Natural killer cell (primary cell): Measurements from ENCODE around the gene HBZ. TPM values are rescaled to one million over a fixed set of nuclear protein-coding genes. Genes with fewer than 3 reads are reported as not detected.
"Not testable (repeated sequence)": the region's sequence is repeated elsewhere in the genome, so short reads cannot be mapped to it uniquely, and the experiment has no call there.

ENCODE experiments used
- ATAC-seq, 3 donors: fragments of 150-1000 bp in 2 of 3; fragments of 200-7000 bp in 1 of 3; cut with Tn5 transposase; 1 replicate in 1 of 3; 2 replicates in 2 of 3; pipeline ENCODE4 v1.10.0; 2021; ENCODE audit warnings: mild to moderate bottlenecking in 2 of 3, moderate library complexity in 2 of 3
- DNase-seq, 2 donors: peaks; one replicate each; pipeline versions ENCODE4 v3.0.0 to v3.0.0-alpha.2; 2013 to 2021; ENCODE audit warnings: mixed read lengths in 1 of 2
- H3K27ac ChIP-seq: one replicate; pipeline ENCODE4 v1.5.1; 2013; ENCODE audit warnings: mild to moderate bottlenecking, low read length
- H3K27me3 ChIP-seq: one replicate; pipeline ENCODE4 v1.6.1; 2013; ENCODE audit warnings: low read length; ENCODE audit not compliant: control insufficient read depth, insufficient read depth
- H3K36me3 ChIP-seq: one replicate; pipeline ENCODE4 v1.6.1; 2013; ENCODE audit warnings: low read length; ENCODE audit not compliant: control insufficient read depth, insufficient read depth
- H3K4me1 ChIP-seq: one replicate; pipeline ENCODE4 v1.6.1; 2013; ENCODE audit warnings: low read length; ENCODE audit not compliant: control insufficient read depth, insufficient read depth
- H3K4me3 ChIP-seq: one replicate; pipeline ENCODE4 v1.5.1; 2013; ENCODE audit warnings: low read length
- H3K9me3 ChIP-seq: one replicate; pipeline ENCODE4 v1.6.1; 2013; ENCODE audit warnings: low read length; ENCODE audit not compliant: control insufficient read depth, insufficient read depth
- H3K27ac Mint-ChIP-seq, 2 donors: one replicate each; pipeline ENCODE4 v1.8.0; 2022; ENCODE audit warnings: mild to moderate bottlenecking in 2 of 2, mixed read lengths in 2 of 2, moderate library complexity in 1 of 2
- H3K27me3 Mint-ChIP-seq, 2 donors: one replicate each; pipeline ENCODE4 v1.8.0; 2022; ENCODE audit warnings: low read depth in 2 of 2, mixed read lengths in 2 of 2
- H3K36me3 Mint-ChIP-seq: one replicate; pipeline ENCODE4 v1.8.0; 2022; ENCODE audit warnings: mixed read lengths
- H3K4me1 Mint-ChIP-seq, 2 donors: one replicate each; pipeline ENCODE4 v1.8.0; 2022; ENCODE audit warnings: mixed read lengths in 2 of 2
- H3K4me3 Mint-ChIP-seq: one replicate; pipeline ENCODE4 v1.8.0; 2022; ENCODE audit warnings: mild to moderate bottlenecking, moderate library complexity, mixed read lengths
- H3K9me3 Mint-ChIP-seq, 2 donors: one replicate each; pipeline ENCODE4 v1.8.0; 2022; ENCODE audit warnings: mixed read lengths in 2 of 2
- CTCF ChIP-seq: fragments of 200-600 bp; IDR thresholded peaks from one replicate; pipeline ENCODE4 v1.8.0; 2022; ENCODE audit warnings: antibody characterized with exemption
- WGBS: methylation state at CpG from one replicate; pipeline ENCODE4 v1.1.7; 2013; ENCODE audit warnings: missing lambda C conversion rate; ENCODE audit not compliant: insufficient coverage; 5-methylcytosine and 5-hydroxymethylcytosine counted together
- intact Hi-C: fragments of 100-400 bp; cut with micrococcal nuclease; formaldehyde crosslinking; loops from one replicate; pipeline ENCODE4 v1.14.2; 2022
- total RNA-seq, 4 donors: library from RNA; stranded (reverse); fragments of 120-200 nt in 1 of 4; gene quantifications; one replicate each; pipeline versions ENCODE4 v1.2.3 to v1.2.4, GENCODE V29; 2013 to 2022

The HBZ gene
- total RNA-seq, 3 donors from 2014 or later (not counting 1 experiment from before 2014, with no cell fraction given): not detected

GRCh38 chr16:143456-143855 is 9.0 kb upstream of the HBZ start:
- WGBS: 75% methylated on average over 6 of the region's 6 CpGs
- H3K27ac ChIP-seq: no peak overlapping the region
- intact Hi-C loops: no loop called here

GRCh38 chr16:144797-145252 is 7.6 kb upstream of the HBZ start:
- Histone ChIP-seq H3K4me3 (no peak overlapping the region), H3K4me1 (no peaks in the 10 kb centered on the region), H3K27me3 (no peaks in the 10 kb centered on the region), H3K36me3 (no peaks in the 10 kb centered on the region), H3K9me3 (no peaks in the 10 kb centered on the region), H3K27ac (no peak overlapping the region)
- 92% methylated on average over 14 of the region's 14 CpGs for WGBS
- ATAC-seq (no peak), DNase-seq (no peak)
- Mint-ChIP-seq H3K4me1 (no peaks in the 10 kb centered on the region), H3K9me3 (no peaks in the 10 kb centered on the region), H3K27ac (no peak overlapping the region), H3K27me3 (peaks cover 6 to 7% of the 10 kb centered on the region in 2 donors), H3K36me3 (no peaks in the 10 kb centered on the region), H3K4me3 (no peak overlapping the region)
- TF ChIP-seq CTCF: no peak
- intact Hi-C loops: no loop called here

More at GRCh38 chr16:143456-143855, 9.0 kb upstream of the HBZ start:
- DNase-seq (no peak), ATAC-seq (no peak)
- Mint-ChIP-seq H3K36me3 (no peaks in the 10 kb centered on the region), H3K27ac (no peak overlapping the region), H3K4me3 (no peak overlapping the region), H3K9me3 (no peaks in the 10 kb centered on the region), H3K4me1 (peaks cover 5% of the 10 kb centered on the region in 2 donors), H3K27me3 (peaks cover 5 to 6% of the 10 kb centered on the region in 2 donors)
- Histone ChIP-seq H3K4me3 (no peak overlapping the region), H3K27me3 (no peaks in the 10 kb centered on the region), H3K4me1 (peaks cover 3% of the 10 kb centered on the region), H3K36me3 (no peaks in the 10 kb centered on the region), H3K9me3 (no peaks in the 10 kb centered on the region)
- no peak for TF ChIP-seq CTCF

GRCh38 chr16:146646-147045 is 5.8 kb upstream of the HBZ start:
- no peak for TF ChIP-seq CTCF
- Histone ChIP-seq H3K4me3 (no peak overlapping the region), H3K36me3 (no peaks in the 10 kb centered on the region), H3K4me1 (no peaks in the 10 kb centered on the region), H3K9me3 (no peaks in the 10 kb centered on the region), H3K27me3 (no peaks in the 10 kb centered on the region), H3K27ac (no peak overlapping the region)
- DNase-seq (no peak), ATAC-seq (no peak)
- Mint-ChIP-seq H3K4me3 (no peak overlapping the region), H3K36me3 (no peaks in the 10 kb centered on the region), H3K9me3 (no peaks in the 10 kb centered on the region), H3K4me1 (no peaks in the 10 kb centered on the region), H3K27me3 (peaks cover 6 to 7% of the 10 kb centered on the region in 2 donors), H3K27ac (no peak overlapping the region)
- WGBS: 83% methylated on average over 2 of the region's 2 CpGs
- intact Hi-C loops: no loop called here

GRCh38 chr16:149024-149660 is 3.3 kb upstream of the HBZ start:
- Histone ChIP-seq H3K4me1 (peaks cover under 1% of the 10 kb centered on the region), H3K9me3 (no peaks in the 10 kb centered on the region), H3K27ac (no peak overlapping the region), H3K4me3 (no peak overlapping the region), H3K27me3 (no peaks in the 10 kb centered on the region), H3K36me3 (no peaks in the 10 kb centered on the region)
- H3K36me3 Mint-ChIP-seq: no peaks in the 10 kb centered on the region
- intact Hi-C loops: no loop called here
- H3K9me3 Mint-ChIP-seq: no peaks in the 10 kb centered on the region
- no peak for TF ChIP-seq CTCF
- peaks cover 3 to 6% of the 10 kb centered on the region in 2 donors for H3K27me3 Mint-ChIP-seq
- DNase-seq (no peak), ATAC-seq (no peak)
- H3K4me3 Mint-ChIP-seq: no peak overlapping the region
- H3K27ac Mint-ChIP-seq: no peak overlapping the region
- 57% methylated on average over 9 of the region's 9 CpGs for WGBS
- H3K4me1 Mint-ChIP-seq: peaks cover under 1% of the 10 kb centered on the region in 2 donors

- DNase-seq, intact Hi-C loops, H3K4me3 ChIP-seq, H3K27me3 ChIP-seq, H3K4me3 Mint-ChIP-seq, H3K9me3 Mint-ChIP-seq, H3K27ac Mint-ChIP-seq, H3K36me3 Mint-ChIP-seq, H3K36me3 ChIP-seq, H3K27ac ChIP-seq, H3K9me3 ChIP-seq: not testable (repeated sequence)
- peaks cover 11% of the 10 kb centered on the region for H3K4me1 ChIP-seq
- ATAC-seq: peak in 2 of 3 donors; percentile 25 to 27
- peaks cover 10% of the 10 kb centered on the region in 2 donors for H3K4me1 Mint-ChIP-seq
- 87% methylated on average over 2 of the region's 6 CpGs for WGBS
- H3K27me3 Mint-ChIP-seq: peaks cover 0 to 16% of the 10 kb centered on the region in 2 donors
Measured at GRCh38 chr16:153129-153521, 681 bp downstream of the HBZ start.
